H9 (cell line): ENCODE results near the gene FNIP1. TPM values are rescaled to one million over a fixed set of nuclear protein-coding genes. Genes with fewer than 3 reads are reported as not detected.

Experiments used
- DNase-seq: peaks from one replicate; pipeline ENCODE4 v3.0.0-alpha.2; 2017
- H2AFZ ChIP-seq: one replicate; pipeline ENCODE4 v1.6.1; 2013; ENCODE audit warnings: mild to moderate bottlenecking, low read length, control low read depth, moderate library complexity
- H2AK5ac ChIP-seq: 2 replicates; pipeline ENCODE4 v1.6.1; 2013; ENCODE audit warnings: low read length, control low read depth, mixed read lengths; ENCODE audit not compliant: insufficient read length
- H2BK120ac ChIP-seq: one replicate; pipeline ENCODE4 v1.6.1; 2013; ENCODE audit warnings: low read depth, mild to moderate bottlenecking, low read length, control low read depth, inconsistent platforms; ENCODE audit not compliant: poor library complexity, severe bottlenecking
- H2BK12ac ChIP-seq: 2 replicates; pipeline ENCODE4 v1.6.1; 2013; ENCODE audit warnings: low read length, control low read depth, mixed read lengths, low read depth; ENCODE audit not compliant: insufficient read length
- H2BK15ac ChIP-seq: 2 replicates; pipeline ENCODE4 v1.6.1; 2013; ENCODE audit warnings: low read depth, low read length, control low read depth
- H2BK20ac ChIP-seq: one replicate; pipeline ENCODE4 v1.6.1; 2013; ENCODE audit warnings: low read depth, mild to moderate bottlenecking, low read length, control low read depth, inconsistent platforms; ENCODE audit not compliant: poor library complexity, severe bottlenecking
- H2BK5ac ChIP-seq: 2 replicates; pipeline ENCODE4 v1.6.1; 2013; ENCODE audit warnings: low read length, control low read depth, mixed read lengths; ENCODE audit not compliant: insufficient read length
- H3K14ac ChIP-seq: 2 replicates; pipeline ENCODE4 v1.6.1; 2013; ENCODE audit warnings: low read length, control low read depth; ENCODE audit not compliant: insufficient read depth
- H3K18ac ChIP-seq: 2 replicates; pipeline ENCODE4 v1.6.1; 2013; ENCODE audit warnings: low read depth, mild to moderate bottlenecking, mixed read lengths, low read length, control low read depth; ENCODE audit not compliant: insufficient read length
- H3K23ac ChIP-seq: 2 replicates; pipeline ENCODE4 v1.6.1; 2013; ENCODE audit warnings: low read length, control low read depth, mixed read lengths, low read depth; ENCODE audit not compliant: insufficient read length
- H3K23me2 ChIP-seq: 2 replicates; pipeline ENCODE4 v1.6.1; 2013; ENCODE audit warnings: low read depth, mild to moderate bottlenecking, mixed read lengths, low read length, control low read depth; ENCODE audit not compliant: insufficient read length, poor library complexity, severe bottlenecking
- H3K27ac ChIP-seq: 2 replicates; pipeline ENCODE4 v1.5.1; 2013; ENCODE audit warnings: low read length, control low read depth, mixed read lengths, low read depth; ENCODE audit not compliant: insufficient read length
- H3K27me3 ChIP-seq: 2 replicates; pipeline ENCODE4 v1.6.1; 2013; ENCODE audit warnings: low read length, control low read depth, inconsistent platforms; ENCODE audit not compliant: insufficient read depth
- H3K4ac ChIP-seq: 2 replicates; pipeline ENCODE4 v1.6.1; 2013; ENCODE audit warnings: low read depth, mild to moderate bottlenecking, control low read depth, inconsistent platforms, low read length, moderate library complexity
- H3K4me1 ChIP-seq: 2 replicates; pipeline ENCODE4 v1.6.1; 2013; ENCODE audit warnings: low read length, control low read depth, inconsistent platforms; ENCODE audit not compliant: insufficient read depth
- H3K4me2 ChIP-seq: 2 replicates; pipeline ENCODE4 v1.6.1; 2013; ENCODE audit warnings: low read length, control low read depth, mixed read lengths; ENCODE audit not compliant: insufficient read length, insufficient read depth
- H3K56ac ChIP-seq: 2 replicates; pipeline ENCODE4 v1.6.1; 2013; ENCODE audit warnings: low read depth, mild to moderate bottlenecking, mixed read lengths, low read length, control low read depth; ENCODE audit not compliant: insufficient read length
- H3K79me1 ChIP-seq: 2 replicates; pipeline ENCODE4 v1.6.1; 2013; ENCODE audit warnings: low read depth, mild to moderate bottlenecking, moderate library complexity, low read length, control low read depth, inconsistent platforms; ENCODE audit not compliant: insufficient read depth, poor library complexity, severe bottlenecking
- H3K79me2 ChIP-seq: 2 replicates; pipeline ENCODE4 v1.6.1; 2013; ENCODE audit warnings: low read length, control low read depth, inconsistent platforms; ENCODE audit not compliant: insufficient read depth
- H3K9ac ChIP-seq: 2 replicates; pipeline ENCODE4 v1.6.1; 2013; ENCODE audit warnings: low read length, control low read depth, mixed read lengths; ENCODE audit not compliant: insufficient read length; ENCODE audit errors: extremely low read depth
- H3K9me3 ChIP-seq: one replicate; pipeline ENCODE4 v1.6.1; 2013; ENCODE audit warnings: low read depth, low read length, inconsistent platforms; ENCODE audit not compliant: control insufficient read depth
- H3T11ph ChIP-seq: one replicate; pipeline ENCODE4 v1.6.1; 2013; ENCODE audit warnings: mild to moderate bottlenecking, low read length, control low read depth, inconsistent platforms
- H4K20me1 ChIP-seq: one replicate; pipeline ENCODE4 v1.6.1; 2013; ENCODE audit not compliant: control insufficient read depth, insufficient read length, insufficient read depth
- H4K5ac ChIP-seq: 2 replicates; pipeline ENCODE4 v1.6.1; 2013; ENCODE audit warnings: low read depth, mild to moderate bottlenecking, mixed read lengths, low read length, control low read depth; ENCODE audit not compliant: insufficient read length
- H4K8ac ChIP-seq: replicated peaks from 2 replicates; pipeline ENCODE4 v1.6.1; 2013; ENCODE audit warnings: low read length, control low read depth, mixed read lengths, low read depth; ENCODE audit not compliant: insufficient read length
- H4K91ac ChIP-seq: 2 replicates; pipeline ENCODE4 v1.6.1; 2013; ENCODE audit warnings: low read depth, mild to moderate bottlenecking, moderate library complexity, mixed read lengths, low read length, control low read depth; ENCODE audit not compliant: insufficient read length
- H3K27ac Mint-ChIP-seq, 3 experiments: 2 replicates in 2 of 3; 3 replicates in 1 of 3; pipeline ENCODE4 v1.8.0; 2020 to 2021; ENCODE audit warnings: mixed read lengths in 3 of 3, mild to moderate bottlenecking in 1 of 3, moderate library complexity in 1 of 3
- H3K27me3 Mint-ChIP-seq: 2 replicates; pipeline ENCODE4 v1.8.0; 2021; ENCODE audit warnings: low read depth, mild to moderate bottlenecking, moderate library complexity, mixed read lengths
- H3K36me3 Mint-ChIP-seq, 3 experiments: 2 replicates in 2 of 3; 3 replicates in 1 of 3; pipeline ENCODE4 v1.8.0; 2020 to 2021; ENCODE audit warnings: low read depth in 3 of 3, mixed read lengths in 3 of 3; ENCODE audit not compliant: insufficient read depth in 1 of 3
- H3K4me1 Mint-ChIP-seq, 2 experiments: 2 replicates each; pipeline ENCODE4 v1.8.0; 2020; ENCODE audit warnings: mixed read lengths in 2 of 2
- H3K4me3 Mint-ChIP-seq, 2 experiments: 2 replicates in 1 of 2; 3 replicates in 1 of 2; pipeline ENCODE4 v1.8.0; 2020 to 2021; ENCODE audit warnings: mild to moderate bottlenecking in 2 of 2, mixed read lengths in 2 of 2, moderate library complexity in 1 of 2
- H3K9me3 Mint-ChIP-seq, 2 experiments: 2 replicates in 1 of 2; 3 replicates in 1 of 2; pipeline ENCODE4 v1.8.0; 2020; ENCODE audit warnings: mild to moderate bottlenecking in 2 of 2, mixed read lengths in 2 of 2, moderate library complexity in 1 of 2
- CTCF ChIP-seq: fragments of 200-600 bp; sonication (generic); conservative IDR thresholded peaks from 3 replicates; pipeline ENCODE4 v1.8.0; 2021; ENCODE audit warnings: antibody characterized with exemption, mild to moderate bottlenecking
- WGBS: extraction: QIAGEN DNeasy Blood & Tissue Kit; methylation state at CpG from one replicate; pipeline ENCODE4 v1.1.7; 2013; ENCODE audit warnings: missing lambda C conversion rate, low lambda C conversion rate, mixed read lengths; ENCODE audit not compliant: insufficient read length; ENCODE audit errors: extremely low coverage; 5-methylcytosine and 5-hydroxymethylcytosine counted together
- total RNA-seq: library from RNA; stranded (reverse); gene quantifications from 2 replicates; pipeline ENCODE4 v1.2.1, GENCODE V29; 2021

FNIP1 gene
- total RNA-seq, 1 experiment from 2014 or later: 13.4 TPM

GRCh38 chr5:131792896-131793295, 3.9 kb downstream of the FNIP1 start:
- H3K14ac ChIP-seq: no peak overlapping the region
- H3K27me3 ChIP-seq: no peaks in the 10 kb centered on the region
- no peak overlapping the region for H2BK20ac ChIP-seq
- no peaks in the 10 kb centered on the region for H3K4me1 ChIP-seq
- no CpG with 5 or more reads among the region's 2 CpGs for WGBS
- no peak overlapping the region for H3K4me2 ChIP-seq
- no peak overlapping the region for H3K56ac ChIP-seq
- H3K4me3 Mint-ChIP-seq: no peak overlapping the region; a peak in 1 of 5 replicates
- H4K20me1 ChIP-seq: no peaks in the 10 kb centered on the region
- H3K36me3 Mint-ChIP-seq: peaks cover 0 to 4% (median 0%) of the 10 kb centered on the region in 3 experiments; a peak in 1 of 7 replicates
- no peak for DNase-seq
- H2BK120ac ChIP-seq: no peak overlapping the region
- H4K8ac ChIP-seq: no peak overlapping the region
- H2BK12ac ChIP-seq: no peak overlapping the region
- no peak overlapping the region for H2AFZ ChIP-seq
- no peaks in the 10 kb centered on the region for H3K9me3 ChIP-seq
- H3K9ac ChIP-seq: no peak overlapping the region
- no peak overlapping the region for H4K91ac ChIP-seq
- no peak for TF ChIP-seq CTCF
- peaks cover 6% of the 10 kb centered on the region for H3K23me2 ChIP-seq
- H3K4me1 Mint-ChIP-seq: peaks cover 13 to 16% of the 10 kb centered on the region in 2 experiments
- no peak overlapping the region for H3K27ac ChIP-seq
- H3K27ac Mint-ChIP-seq: no peak overlapping the region
- H3T11ph ChIP-seq: no peak overlapping the region
- no peaks in the 10 kb centered on the region for H3K9me3 Mint-ChIP-seq
- no peak overlapping the region for H3K4ac ChIP-seq
- peaks cover 11% of the 10 kb centered on the region for H3K79me1 ChIP-seq
- no peak overlapping the region for H3K18ac ChIP-seq
- no peak overlapping the region for H2BK5ac ChIP-seq
- H4K5ac ChIP-seq: no peak overlapping the region
- H3K23ac ChIP-seq: no peak overlapping the region
- no peak overlapping the region for H2BK15ac ChIP-seq
- H2AK5ac ChIP-seq: no peak overlapping the region
- peaks cover 4% of the 10 kb centered on the region; the same call in 1 of the 2 replicates for H3K79me2 ChIP-seq
- peaks cover 7% of the 10 kb centered on the region for H3K27me3 Mint-ChIP-seq
